A204.1 (cell line): ENCODE results near the gene MRC2.

Source experiments
- FAIRE-seq: peaks from 2 replicates; lab custom pipeline; 2012; peaks lifted over from hg19 to GRCh38; lab: Jason Lieb, UNC

Gene MRC2

DNA sequence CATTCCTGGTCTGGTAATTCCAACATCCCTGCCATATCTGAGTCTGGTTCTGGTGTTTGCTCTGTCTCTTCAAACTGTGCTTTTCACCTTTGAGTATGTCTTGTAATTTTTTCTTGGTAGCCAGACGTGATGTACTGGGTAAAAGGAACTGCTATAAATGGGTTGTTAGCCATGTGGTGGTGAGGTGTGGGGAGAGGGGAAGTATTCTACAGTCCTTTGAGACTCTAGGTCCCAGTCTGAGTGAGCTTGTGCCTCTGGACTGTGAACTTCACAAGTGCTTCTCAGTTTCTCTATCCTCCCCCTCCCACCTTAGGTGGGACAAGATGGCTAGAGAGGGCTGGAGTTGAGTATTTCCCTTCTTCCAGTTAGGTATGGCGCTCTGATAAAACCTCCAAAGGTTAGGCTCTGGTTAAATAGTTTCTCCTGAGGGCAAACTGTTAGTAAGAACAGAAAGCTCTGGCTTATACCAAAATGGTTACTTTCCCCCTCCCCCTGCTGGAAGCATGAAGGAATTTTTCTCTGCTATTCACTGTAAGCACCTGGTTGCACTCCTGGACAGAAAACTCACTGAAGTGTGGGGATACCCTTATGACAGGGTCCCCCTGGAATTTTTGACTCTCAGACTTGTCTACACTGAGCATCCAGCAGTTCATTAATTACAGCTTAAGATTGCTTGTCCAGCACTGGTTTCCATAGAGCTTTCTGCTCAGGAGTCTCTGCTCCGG is 92.8 kb downstream of the MRC2 start:
- no peak for FAIRE-seq

DNA sequence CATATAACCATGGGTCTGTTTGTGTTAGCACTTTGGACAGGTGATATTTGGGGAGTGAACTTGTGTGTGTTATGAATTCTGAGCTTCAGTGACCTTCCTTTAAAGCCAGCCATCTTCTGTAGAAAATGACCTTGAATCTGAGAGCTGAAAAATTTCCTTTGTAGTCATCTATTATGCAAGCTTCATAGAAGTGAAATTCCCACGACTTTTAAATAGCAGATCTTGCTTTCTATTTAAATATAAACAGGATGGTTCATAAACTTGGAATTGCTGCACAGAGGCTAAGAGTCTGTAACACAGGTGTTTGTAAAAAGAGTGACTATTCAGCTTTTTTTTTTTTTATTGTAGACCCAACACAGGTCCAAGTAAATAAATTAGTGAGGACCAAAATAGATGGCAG is 95.2 kb downstream of the MRC2 start:
- FAIRE-seq: no peak

DNA sequence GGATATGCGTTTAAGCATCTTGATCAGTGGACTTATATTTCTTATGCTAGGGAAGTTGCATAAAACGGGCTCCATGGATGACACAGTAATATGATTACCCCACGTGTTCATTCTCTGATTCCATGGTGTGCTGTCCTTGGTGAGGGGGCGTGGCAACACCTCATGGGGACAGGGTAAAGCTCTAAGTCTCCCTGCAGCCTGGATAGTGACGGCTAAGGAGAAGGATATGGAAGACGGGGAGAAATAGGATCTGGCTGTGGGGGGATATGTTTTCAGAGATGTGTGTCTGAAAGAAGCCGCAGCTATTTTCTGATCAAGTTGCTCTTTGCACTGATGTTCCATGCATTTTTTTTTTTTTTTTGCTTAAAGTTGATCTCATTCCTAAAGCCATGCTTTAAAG is 96.4 kb downstream of the MRC2 start:
- no peak for FAIRE-seq

DNA sequence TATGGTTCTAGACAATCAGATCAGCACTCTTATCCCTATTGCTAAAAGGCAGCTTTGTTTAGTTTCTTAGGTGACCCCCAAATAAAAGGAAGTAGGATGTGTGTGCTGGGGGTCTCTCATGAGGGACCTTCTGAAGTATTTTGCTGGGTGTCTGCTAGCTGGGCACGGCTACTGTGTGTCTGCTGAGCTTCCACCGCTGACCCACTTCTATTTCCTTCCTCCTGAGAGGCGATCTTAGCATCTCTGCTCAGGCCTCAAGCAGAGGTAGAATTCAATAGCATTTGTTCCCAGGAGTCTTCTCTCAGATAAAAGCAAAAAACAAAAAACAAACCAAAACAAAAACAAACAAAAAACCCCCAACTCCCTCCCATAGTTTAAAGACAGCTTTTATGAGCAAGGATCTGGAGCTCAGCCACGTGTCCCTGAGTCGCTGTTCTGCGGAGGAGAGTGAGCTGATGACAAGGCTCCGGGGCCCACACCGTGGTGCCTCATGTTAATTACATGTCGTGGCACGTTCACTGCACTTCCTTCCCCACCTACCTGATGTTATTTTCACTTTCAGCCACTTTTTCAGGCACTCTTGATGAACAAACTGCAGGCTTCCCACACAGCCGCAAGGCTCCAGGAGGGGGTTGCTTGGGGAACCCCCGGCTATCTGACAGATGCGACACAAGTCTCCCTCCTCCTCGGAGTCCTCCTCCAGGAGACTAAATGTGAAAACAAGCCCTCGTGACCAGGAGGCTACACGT is 97.1 kb downstream of the MRC2 start:
- FAIRE-seq: no peak

DNA sequence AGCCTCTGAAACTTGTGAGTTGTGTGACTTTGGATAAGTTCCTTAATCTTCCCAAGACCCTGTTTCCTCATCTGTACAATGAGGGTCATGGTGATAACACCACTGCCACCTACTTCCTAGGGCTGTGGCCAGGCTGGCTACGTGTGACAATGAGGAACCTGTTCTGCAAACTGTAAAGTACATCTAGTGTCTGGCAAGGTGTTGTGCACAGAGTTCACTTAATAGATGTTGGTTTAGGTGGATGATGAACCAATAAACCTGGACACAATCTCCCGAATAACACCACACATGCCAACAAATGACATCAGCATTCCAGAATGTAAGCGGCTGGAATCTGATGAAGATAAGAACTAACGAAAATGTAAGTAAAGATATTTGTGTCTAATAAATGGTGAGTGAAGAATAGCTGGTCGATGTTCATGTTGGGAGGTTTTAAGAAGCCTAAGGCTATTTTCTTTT is 98.3 kb downstream of the MRC2 start:
- no peak for FAIRE-seq

DNA sequence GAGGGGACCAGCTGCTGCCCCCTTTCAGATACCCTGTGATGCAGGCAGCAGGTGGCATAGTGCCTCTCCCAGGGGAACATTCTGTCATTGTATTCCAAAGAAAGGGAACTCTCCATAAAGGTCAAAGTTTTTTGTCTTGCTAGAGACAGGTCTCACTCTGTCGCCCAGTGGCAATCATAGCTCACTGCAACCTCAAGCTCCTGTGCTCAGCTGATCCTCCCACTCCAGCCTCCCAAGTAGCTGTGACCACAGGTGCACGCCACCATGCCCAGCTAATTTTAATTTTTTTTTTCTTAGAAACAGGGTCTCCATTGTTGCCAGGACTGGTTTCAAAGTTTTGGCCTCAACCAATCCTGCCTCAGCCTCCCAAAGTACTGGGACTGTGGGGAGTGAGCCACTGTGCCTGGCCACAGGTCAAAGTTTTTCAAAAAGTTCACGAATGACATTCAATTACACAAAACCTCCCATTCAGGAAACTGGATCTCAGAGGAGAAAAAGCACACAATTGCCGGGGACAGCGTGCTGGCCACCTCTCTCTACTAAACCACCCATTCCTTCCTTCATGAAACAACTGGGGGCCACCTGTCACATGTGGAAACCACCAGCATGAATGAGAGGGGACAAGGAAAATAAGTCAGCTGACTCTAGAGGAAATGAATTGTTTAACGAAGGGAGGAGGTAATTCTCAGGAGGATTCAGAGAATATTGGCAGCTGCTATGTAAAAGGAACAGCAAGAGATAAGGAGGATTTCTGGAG is 100.6 kb downstream of the MRC2 start:
- FAIRE-seq: no peak

DNA sequence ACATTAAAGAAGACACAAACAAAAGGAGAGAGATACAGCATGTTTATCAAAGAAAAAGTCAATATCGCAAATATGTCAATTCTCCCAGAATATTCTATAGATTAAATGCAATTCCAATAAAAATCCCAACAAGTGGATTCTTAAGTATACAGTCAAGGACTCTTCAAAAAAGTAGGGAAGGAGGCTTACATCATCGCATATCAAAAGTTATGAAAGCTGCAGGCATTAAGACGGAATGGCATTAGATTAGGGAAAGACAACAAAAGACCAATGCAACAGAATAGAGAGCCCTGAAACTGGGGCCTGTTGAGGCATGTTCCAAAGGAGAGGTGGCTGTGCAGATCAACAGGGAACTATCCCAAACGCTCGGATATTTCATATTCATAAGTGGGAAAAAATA is 104.7 kb downstream of the MRC2 start:
- FAIRE-seq: no peak

DNA sequence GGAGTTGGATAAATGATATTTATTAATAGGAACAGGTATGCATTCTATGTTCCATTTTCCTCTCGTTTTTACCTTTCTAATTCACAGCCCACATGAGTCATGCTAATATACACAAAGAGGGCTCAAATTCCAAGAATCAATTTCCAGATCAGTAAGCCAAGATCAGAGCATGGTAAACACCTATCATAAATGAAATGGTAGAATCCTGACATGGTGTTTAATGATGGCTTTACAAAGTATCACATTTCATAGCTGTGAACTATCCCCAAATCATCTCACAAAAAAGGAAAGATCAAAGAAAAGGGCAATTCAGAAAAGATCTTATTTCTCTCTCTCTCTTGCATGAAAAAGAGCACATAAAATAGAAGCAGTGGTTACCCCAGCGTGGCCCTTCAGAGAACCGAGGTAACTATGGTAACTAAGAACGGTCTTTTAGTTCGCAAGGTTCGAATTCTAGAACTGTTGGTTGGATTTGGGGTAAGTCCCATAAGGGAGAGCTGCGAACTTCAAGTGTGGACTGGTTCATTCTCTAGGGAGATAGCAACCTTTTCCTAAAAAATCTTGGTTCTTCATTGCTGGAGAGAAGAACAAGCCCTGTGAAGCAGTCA is 107.7 kb downstream of the MRC2 start:
- no peak for FAIRE-seq

DNA sequence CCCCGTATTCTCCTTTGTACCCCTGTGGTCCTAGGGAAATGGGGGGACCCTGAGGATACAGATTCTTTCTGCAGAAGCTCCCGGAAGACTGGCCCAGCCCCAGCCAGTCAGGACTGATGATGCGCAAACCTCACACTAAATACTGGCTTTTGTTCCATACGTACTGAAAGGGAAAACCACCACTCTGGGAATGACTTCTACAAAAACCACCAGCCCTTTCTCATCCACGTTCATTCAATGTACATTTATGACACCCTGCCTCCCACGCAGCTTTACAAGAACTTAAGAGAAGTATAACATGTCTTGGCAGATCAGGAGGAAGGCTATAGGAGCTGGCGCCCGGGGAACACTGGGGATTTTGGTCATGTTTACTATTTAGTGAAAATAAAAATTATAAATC is 110.0 kb downstream of the MRC2 start:
- no peak for FAIRE-seq

DNA sequence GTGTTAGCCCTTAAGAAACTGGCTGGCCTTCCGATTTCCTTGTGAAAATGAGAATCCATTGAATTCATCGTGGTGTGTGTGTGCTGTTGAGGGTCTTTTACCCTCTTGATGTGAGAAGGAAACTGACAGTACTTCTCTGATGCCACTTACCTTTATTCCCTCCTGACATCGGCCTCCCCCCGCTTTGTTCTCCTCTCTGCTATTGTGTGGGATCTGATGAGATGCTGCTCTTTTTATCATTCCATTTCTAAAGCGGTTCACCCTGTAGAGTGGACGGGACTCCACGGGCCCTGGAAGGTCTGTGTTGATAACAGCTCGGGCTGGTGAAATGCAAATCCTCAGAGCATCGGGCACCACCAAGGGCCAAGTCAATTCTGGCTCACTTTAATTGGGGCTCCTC is 110.8 kb downstream of the MRC2 start:
- FAIRE-seq: no peak

DNA sequence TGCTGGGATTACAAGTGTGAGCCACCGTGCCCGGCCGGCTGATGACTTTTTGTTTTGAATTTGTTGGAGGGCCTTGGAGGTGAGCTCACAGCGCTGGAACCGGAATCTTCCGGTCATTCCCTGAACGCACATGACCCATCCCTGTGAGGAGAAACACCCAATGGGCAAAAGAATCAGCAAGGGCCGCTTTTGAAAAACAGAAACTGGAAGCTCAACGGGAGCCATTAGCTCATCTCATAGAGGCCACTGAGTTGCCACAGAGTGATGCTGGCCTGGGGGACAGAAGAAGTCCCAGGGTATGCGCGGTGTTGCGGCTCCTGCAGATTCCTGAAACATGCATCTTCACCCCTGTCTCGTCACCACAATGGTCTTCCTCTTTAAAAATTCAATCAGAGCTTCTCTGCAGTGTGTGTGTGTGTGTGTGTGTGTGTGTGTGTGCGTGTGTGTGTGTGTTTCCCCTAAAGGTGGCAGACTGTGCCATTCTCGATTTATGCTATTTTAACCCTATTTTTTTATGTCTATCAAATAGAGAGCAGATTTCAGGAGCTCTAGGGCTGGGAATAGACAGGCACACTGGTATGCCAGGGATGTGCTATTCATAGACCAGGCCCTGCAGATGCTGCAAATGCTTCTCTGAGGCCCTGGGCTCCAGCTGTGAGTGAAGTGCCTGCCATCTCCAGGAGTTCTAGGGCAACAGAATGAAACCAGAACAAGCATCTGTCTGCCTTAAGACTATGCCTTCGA is 112.3 kb downstream of the MRC2 start:
- FAIRE-seq: no peak

DNA sequence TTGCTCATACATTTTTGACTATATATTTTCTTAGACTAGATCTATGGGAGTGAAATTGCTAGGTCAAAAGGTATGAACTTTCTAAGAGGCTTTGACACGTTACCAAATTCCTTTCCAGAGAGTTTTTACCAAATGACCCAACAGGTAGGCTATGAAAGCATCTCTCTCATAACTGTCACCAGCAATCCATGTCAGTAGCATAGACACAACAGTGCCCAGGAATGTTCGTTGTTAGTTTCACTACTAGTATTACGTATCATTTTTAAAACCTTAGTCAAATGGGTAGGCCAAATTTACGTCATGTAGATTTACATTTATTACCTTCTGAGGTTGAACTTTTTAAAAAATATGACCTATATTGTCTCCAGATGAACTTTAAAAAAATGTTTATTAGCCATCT is 113.8 kb downstream of the MRC2 start:
- no peak for FAIRE-seq
